COLO668 (cell line): ENCODE results near the gene MCMBP.

Experiments used
- DNase-seq: peaks from one replicate; lab custom pipeline; 2025; ENCODE audit not compliant: unreplicated experiment; lab: John Stamatoyannopoulos, UW

Gene MCMBP

GRCh38 chr10:119786117-119786769, 86.4 kb downstream of the MCMBP start:
- no peak for DNase-seq

- DNase-seq, result peak; percentile 26
These were observed 88.1 kb downstream of the MCMBP start for GRCh38 chr10:119784340-119785067.

DNA sequence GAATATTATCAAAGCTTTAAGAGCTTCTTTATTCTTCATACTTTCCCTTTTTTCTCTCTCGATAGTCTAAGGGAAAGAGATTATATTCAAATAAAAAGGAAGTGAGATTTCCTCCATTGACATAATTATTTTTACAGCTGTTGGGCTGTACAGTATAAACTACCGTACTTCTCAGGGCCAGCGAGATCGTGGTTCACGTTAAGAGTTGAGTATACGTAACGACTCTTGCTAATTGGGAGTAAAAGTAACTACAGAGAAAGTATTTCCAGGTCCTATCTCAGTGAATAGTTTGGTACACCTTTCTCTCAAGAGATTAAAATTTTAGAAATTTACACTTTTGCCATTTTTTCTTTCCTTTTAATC, 89.0 kb downstream of the MCMBP start:
- no peak for DNase-seq

- DNase-seq, result no peak
These were observed 89.5 kb downstream of the MCMBP start for GRCh38 chr10:119782981-119783664.

GRCh38 chr10:119781498-119781897, 91.1 kb downstream of the MCMBP start:
- no peak for DNase-seq

DNA sequence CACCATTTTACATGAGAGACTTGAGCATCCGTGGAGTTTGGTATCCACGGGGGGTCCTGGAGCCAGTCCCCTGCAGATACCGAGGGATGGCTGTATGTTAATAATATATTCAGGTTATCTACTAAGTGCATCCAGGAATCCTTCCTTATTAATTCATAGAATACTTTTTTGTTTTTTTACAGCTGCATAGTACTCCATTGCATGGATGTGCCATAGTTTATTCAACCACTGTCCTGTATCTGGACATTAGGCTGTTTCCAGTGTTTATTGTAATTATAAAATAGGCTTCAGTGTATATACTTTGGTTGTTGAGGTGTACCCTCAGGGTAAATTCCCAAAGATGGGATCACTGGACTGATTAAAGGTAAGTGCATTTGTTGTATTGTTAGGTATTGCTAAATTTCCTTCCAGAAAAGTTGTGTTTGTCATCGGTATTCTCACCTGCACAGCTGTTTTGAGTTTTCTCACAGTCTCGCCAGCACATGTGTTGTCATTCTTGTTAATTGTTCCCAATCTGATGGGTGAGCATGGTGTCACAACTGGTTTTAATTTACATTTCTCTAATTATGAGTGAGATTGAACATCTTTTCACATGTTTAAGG, 91.7 kb downstream of the MCMBP start:
- DNase-seq, result no peak
